Left lung (tissue), 10 donors: ENCODE measurements around the gene CTNNA3. TPM values are rescaled to one million over a fixed set of nuclear protein-coding genes. Genes with fewer than 3 reads are reported as not detected.
A peak's percentile ranks its signal among the peaks of the same experiment; 100 is the strongest.
"Not testable (repeated sequence)": the region's sequence is repeated elsewhere in the genome, so short reads cannot be mapped to it uniquely, and the experiment has no call there.

Experiments used
- ATAC-seq: fragments of 200-7000 bp; cut with Tn5 transposase; one replicate; pipeline ENCODE4 v1.9.1; 2020; ENCODE audit warnings: moderate library complexity
- DNase-seq, 4 donors: peaks; one replicate each; pipeline ENCODE4 v3.0.0-alpha.2; 2013 to 2020
- H3K27ac ChIP-seq, 2 donors: fragments of 200-600 bp; sonication (generic) in 1 of 2; one replicate each; pipeline versions ENCODE4 v1.5.0 to v1.8.0; 2020 to 2021
- H3K27me3 ChIP-seq, 2 donors: fragments of 200-600 bp; sonication (generic) in 1 of 2; one replicate each; pipeline versions ENCODE4 v1.5.0 to v1.8.0; 2020 to 2021
- H3K36me3 ChIP-seq, 2 donors: fragments of 200-600 bp; sonication (generic) in 1 of 2; one replicate each; pipeline versions ENCODE4 v1.5.0 to v1.8.0; 2020 to 2021
- H3K4me1 ChIP-seq, 2 donors: fragments of 200-600 bp; one replicate each; pipeline ENCODE4 v1.8.0; 2021
- H3K4me3 ChIP-seq, 2 donors: fragments of 200-600 bp; sonication (generic) in 1 of 2; one replicate each; pipeline versions ENCODE4 v1.5.0 to v1.8.0; 2020 to 2021; ENCODE audit warnings: mild to moderate bottlenecking in 1 of 2
- H3K9me3 ChIP-seq, 2 donors: fragments of 200-600 bp; sonication (generic) in 1 of 2; one replicate each; pipeline versions ENCODE4 v1.5.0 to v1.8.0; 2020 to 2021
- intact Hi-C, 2 donors: fragments of 100-400 bp; cut with DNase I; formaldehyde crosslinking; loops; one replicate each; pipeline versions ENCODE4 v1.11.2 to v1.14.2; 2022
- polyA plus RNA-seq, 6 donors: library from polyadenylated mRNA; unstranded; fragments of 120-200 nt; gene quantifications; one replicate each; pipeline ENCODE4 v1.2.1, GENCODE V29; 2013; ENCODE audit not compliant: insufficient read length in 6 of 6
- total RNA-seq, 2 donors: library from RNA; stranded (reverse); fragmentation: NEBNext Ultra II Directional; extraction: Animal tissue kit (Norgen Biotek cat#: 25700); gene quantifications; one replicate each; pipeline ENCODE4 v1.2.1, GENCODE V29; 2021
- TF ChIP-seq, protein P1 (sequence below), 2 donors: fragments of 200-600 bp; sonication (generic) in 1 of 2; IDR thresholded peaks; one replicate each; pipeline versions ENCODE4 v1.5.0 to v1.8.0; 2021; ENCODE audit warnings: antibody characterized with exemption in 2 of 2
- donor health status: DM: no; HTN: yes; CAD: no.
- donor health status: DM: no; HTN: no; CAD: no.

CTNNA3 gene
- total and polyA plus RNA-seq, 8 donors = 1.1 to 8.2 (median 6.6) TPM; not detected in 1

DNA sequence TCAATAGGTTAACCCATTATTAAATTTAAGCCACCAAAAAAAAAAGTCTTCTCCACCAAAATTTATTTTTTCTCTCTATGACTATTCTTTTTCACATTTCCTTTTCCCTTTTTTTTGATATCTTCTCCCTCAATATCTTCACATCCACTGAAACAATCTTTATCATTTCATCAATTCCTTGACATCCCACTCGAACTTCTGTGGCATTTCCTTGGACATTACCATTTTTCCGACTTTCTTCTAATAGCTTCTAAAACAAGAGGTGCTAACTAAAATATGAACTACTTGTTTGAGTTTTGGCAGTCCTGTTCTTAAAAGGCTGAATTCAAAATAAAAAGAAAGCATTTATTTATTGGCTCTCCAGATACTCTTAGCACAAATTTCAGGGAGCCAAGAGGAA lies 684 bp upstream of the CTNNA3 start:
- DNase-seq = no peak
- Histone ChIP-seq H3K27me3 (peaks cover 3 to 10% of the 10 kb centered on the region in 2 donors), H3K27ac (no peak overlapping the region), H3K9me3 (no peaks in the 10 kb centered on the region), H3K4me1 (no peaks in the 10 kb centered on the region), H3K36me3 (no peaks in the 10 kb centered on the region), H3K4me3 (no peak overlapping the region)
- TF ChIP-seq, protein P1, sequence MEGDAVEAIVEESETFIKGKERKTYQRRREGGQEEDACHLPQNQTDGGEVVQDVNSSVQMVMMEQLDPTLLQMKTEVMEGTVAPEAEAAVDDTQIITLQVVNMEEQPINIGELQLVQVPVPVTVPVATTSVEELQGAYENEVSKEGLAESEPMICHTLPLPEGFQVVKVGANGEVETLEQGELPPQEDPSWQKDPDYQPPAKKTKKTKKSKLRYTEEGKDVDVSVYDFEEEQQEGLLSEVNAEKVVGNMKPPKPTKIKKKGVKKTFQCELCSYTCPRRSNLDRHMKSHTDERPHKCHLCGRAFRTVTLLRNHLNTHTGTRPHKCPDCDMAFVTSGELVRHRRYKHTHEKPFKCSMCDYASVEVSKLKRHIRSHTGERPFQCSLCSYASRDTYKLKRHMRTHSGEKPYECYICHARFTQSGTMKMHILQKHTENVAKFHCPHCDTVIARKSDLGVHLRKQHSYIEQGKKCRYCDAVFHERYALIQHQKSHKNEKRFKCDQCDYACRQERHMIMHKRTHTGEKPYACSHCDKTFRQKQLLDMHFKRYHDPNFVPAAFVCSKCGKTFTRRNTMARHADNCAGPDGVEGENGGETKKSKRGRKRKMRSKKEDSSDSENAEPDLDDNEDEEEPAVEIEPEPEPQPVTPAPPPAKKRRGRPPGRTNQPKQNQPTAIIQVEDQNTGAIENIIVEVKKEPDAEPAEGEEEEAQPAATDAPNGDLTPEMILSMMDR (IDR thresholded peaks at IDR 0.05) = no peak
- intact Hi-C loops = loop anchor here in 1 of 2 donors (5.0 kb wide), 1 partner anchor 81 kb away; no protein-coding TSS in a partner anchor
- ATAC-seq = no peak

DNA sequence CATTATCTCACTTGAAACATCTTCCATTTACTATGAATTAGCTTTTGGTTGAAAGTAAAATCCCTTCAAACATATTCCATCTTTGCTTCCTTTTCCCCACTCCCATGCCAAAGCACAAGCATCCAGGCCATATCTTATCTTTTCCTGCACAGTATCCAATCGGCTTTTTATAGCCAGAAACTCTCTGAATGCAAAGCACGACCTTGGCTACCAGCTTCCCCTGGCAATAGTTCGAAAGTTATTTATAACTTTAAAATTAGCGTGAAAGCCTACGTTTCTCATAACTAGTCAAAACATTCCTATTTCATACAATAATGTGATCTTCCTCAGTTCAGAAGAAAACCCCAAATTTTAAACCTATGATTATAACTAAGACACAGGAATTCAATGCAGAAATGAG lies 440 bp downstream of the CTNNA3 start:
- no peak for DNase-seq

DNA sequence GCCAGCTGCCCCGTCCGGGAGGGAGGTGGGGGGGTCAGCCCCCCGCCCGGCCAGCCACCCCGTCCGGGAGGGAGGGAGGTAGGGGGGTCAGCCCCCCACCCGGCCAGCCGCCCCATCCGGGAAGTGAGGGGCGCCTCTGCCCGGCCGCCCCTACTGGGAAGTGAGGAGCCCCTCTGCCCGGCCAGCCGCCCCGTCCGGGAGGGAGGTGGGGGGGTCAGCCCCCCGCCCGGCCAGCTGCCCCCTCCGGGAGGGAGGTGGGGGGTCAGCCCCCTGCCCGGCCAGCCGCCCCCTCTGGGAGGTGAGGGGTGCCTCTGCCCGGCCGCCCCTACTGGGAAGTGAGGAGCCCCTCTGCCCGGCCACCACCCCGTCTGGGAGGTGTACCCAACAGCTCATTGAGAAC lies 4.1 kb downstream of the CTNNA3 start:
- DNase-seq, H3K4me3 ChIP-seq, H3K36me3 ChIP-seq, intact Hi-C loops, H3K27ac ChIP-seq, H3K9me3 ChIP-seq, H3K4me1 ChIP-seq, ATAC-seq: not testable (repeated sequence)
- peaks cover 3 to 10% of the 10 kb centered on the region in 2 donors for H3K27me3 ChIP-seq

More for the DNA sequence above, 440 bp downstream of the CTNNA3 start:
- no peak overlapping the region for H3K27ac ChIP-seq
- H3K9me3 ChIP-seq = no peaks in the 10 kb centered on the region
- H3K4me1 ChIP-seq = no peaks in the 10 kb centered on the region
- no peak for ATAC-seq
- H3K36me3 ChIP-seq = no peaks in the 10 kb centered on the region
- TF ChIP-seq, protein P1 (IDR thresholded peaks at IDR 0.05) = no peak
- intact Hi-C loops = loop anchor here in 1 of 2 donors (5.0 kb wide), 1 partner anchor 82 kb away; no protein-coding TSS in a partner anchor
- peaks cover 3 to 10% of the 10 kb centered on the region in 2 donors for H3K27me3 ChIP-seq
- H3K4me3 ChIP-seq = no peak overlapping the region

DNA sequence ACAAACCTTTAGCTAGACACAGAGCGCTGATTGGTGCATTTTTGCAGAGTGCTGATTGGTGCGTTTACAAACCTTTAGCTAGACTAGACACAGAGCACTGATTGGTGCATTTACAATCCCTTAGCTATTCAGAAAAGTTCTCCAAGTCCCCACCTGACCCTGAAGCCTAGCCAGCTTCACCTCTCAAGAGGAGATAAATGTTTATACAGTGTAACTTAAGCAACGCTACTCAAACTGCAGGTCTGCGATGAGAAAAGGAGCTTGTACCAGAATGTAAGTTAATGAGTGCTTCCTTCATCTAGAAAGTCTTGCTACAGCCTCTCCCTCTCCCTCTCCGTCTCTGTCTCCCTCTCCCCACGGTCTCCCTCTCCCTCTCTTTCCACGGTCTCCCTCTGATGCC lies 5.5 kb downstream of the CTNNA3 start:
- H3K9me3 ChIP-seq, H3K4me3 ChIP-seq, H3K4me1 ChIP-seq, H3K36me3 ChIP-seq, intact Hi-C loops, H3K27me3 ChIP-seq, H3K27ac ChIP-seq, DNase-seq: not testable (repeated sequence)
- peak; percentile 53 for ATAC-seq

DNA sequence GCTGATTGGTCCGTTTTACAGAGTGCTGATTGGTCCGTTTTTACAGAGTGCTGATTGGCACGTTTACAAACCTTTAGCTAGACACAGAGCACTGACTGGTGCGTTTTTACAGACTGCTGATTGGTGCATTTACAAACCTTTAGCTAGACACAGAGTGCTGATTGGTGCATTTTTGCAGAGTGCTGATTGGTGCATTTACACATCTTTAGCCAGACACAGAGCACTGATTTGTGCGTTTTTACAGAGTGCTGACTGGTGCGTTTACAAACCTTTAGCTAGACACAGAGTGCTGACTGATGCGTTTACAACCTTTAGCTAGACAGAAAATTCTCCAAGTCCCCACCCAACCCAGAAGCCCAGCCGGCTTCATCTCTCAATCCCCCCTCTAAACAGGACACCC lies 11.9 kb downstream of the CTNNA3 start:
- peaks cover 0 to 26% of the 10 kb centered on the region in 2 donors for H3K9me3 ChIP-seq
- H3K27ac ChIP-seq, H3K36me3 ChIP-seq, H3K4me1 ChIP-seq, H3K27me3 ChIP-seq, H3K4me3 ChIP-seq, ATAC-seq, intact Hi-C loops, DNase-seq: not testable (repeated sequence)

DNA sequence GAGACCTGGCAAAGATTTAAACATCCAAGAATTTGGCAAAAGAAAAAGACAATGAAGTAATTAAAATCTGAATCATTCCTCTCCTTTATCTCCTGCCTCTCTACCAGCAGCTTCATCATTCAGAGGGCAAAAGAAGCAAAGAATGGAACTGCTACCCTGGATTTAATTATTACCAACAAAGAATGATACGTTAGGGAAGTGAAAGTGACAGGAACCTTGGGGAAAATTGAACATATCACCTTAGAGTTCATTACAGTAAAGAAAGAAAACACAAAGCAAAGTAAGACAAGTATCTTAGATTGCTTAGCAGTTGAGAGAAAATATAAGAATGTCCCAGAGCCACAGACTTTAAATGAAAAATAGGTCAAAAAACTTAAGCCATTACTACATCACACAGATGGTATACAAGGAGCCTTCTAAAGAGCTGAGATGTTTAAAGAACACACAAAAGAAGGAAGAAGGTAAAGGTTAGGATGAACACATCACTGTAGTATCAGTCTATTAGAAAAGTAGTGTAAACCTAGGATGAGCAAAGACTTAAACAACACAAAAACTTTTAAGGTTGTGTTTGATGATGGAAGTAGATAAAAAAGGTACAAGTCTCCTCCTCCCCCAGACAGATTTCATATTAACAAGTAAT lies 17.5 kb downstream of the CTNNA3 start:
- no peak for DNase-seq
- Histone ChIP-seq H3K36me3 (no peaks in the 10 kb centered on the region), H3K4me3 (no peak overlapping the region), H3K27me3 (peaks cover 0 to 4% of the 10 kb centered on the region in 2 donors), H3K4me1 (no peaks in the 10 kb centered on the region), H3K27ac (no peak overlapping the region), H3K9me3 (peaks cover 0 to 5% of the 10 kb centered on the region in 2 donors)
- TF ChIP-seq, protein P1 (IDR thresholded peaks at IDR 0.05) = no peak
- no peak for ATAC-seq
- intact Hi-C loops = no loop called here
